ENCODE data around the gene NOC2L. TPM values are rescaled to one million over a fixed set of nuclear protein-coding genes. Genes with fewer than 3 reads are reported as not detected.

The NOC2L gene
- total RNA-seq, 1 experiment from 2014 or later = 130 TPM

DNA sequence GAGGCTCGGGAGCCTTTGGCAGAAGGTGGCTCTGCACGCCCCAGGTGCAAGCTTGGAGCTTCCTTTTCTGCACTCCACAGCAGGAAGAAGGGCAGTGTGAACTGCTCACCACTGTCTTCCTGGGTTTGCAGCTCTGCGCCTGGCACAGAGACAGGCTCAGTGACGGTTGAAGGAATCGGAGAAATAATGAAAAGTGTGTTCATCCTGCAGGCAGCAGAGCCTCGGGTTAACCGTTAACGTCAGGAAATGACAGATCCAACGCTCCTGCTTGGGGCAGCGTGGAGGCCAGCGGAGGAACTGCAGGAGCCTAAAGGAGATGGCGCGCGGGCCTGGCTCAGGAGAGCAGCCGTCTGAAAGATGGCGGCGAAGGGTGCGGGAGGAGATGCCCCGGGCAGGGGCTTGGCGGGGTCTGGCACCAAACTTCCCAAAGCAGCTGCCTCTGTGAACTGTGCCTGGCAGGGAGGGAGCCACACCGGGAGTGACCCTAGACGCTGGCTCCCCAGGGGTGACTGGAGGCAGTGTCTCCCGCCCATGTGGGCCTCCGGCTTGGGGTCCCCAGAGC, 46.2 kb downstream of the NOC2L start:
- H3K27me3 ChIP-seq (ENCODE audit: insufficient read depth, low read length) = no peaks in the 10 kb centered on the region; the same call in 1 of the 2 replicates
- H3K9ac ChIP-seq (ENCODE audit: extremely low read depth, insufficient read length, low read length) = no peak overlapping the region
- no peaks in the 10 kb centered on the region for H4K20me1 ChIP-seq (ENCODE audit: control insufficient read depth, insufficient read depth, insufficient read length)
- peak; percentile 68 for DNase-seq
- H4K8ac ChIP-seq (replicated peaks; ENCODE audit: insufficient read length, low read depth, low read length) = no peak overlapping the region
- peaks cover 6 to 14% of the 10 kb centered on the region in 2 experiments; a peak in 3 of 4 replicates for H3K4me1 Mint-ChIP-seq
- no peak overlapping the region for H2BK15ac ChIP-seq (ENCODE audit: low read depth, low read length)
- H2BK20ac ChIP-seq (ENCODE audit: low read depth, low read length, poor library complexity, severe bottlenecking) = no peak overlapping the region
- no peak overlapping the region for H3K27ac ChIP-seq (ENCODE audit: insufficient read length, low read depth, low read length)
- no peaks in the 10 kb centered on the region for H3K9me3 ChIP-seq (ENCODE audit: control insufficient read depth, low read depth, low read length)
- H3K36me3 Mint-ChIP-seq (ENCODE audit: insufficient read depth in 1 of 3, low read depth in 3 of 3) = peaks cover 0 to 4% (median 4%) of the 10 kb centered on the region in 3 experiments; a peak in 3 of 7 replicates
- H3K23me2 ChIP-seq (ENCODE audit: insufficient read length, low read depth, low read length, poor library complexity, severe bottlenecking) = no peaks in the 10 kb centered on the region
- H3K27me3 Mint-ChIP-seq (ENCODE audit: low read depth) = peaks cover 77% of the 10 kb centered on the region
- H3K9me3 Mint-ChIP-seq = peaks cover 2 to 3% of the 10 kb centered on the region in 2 experiments; a peak in 2 of 5 replicates
- H3K4me2 ChIP-seq (ENCODE audit: insufficient read depth, insufficient read length, low read length) = no peak overlapping the region
- H2BK120ac ChIP-seq (ENCODE audit: low read depth, low read length, poor library complexity, severe bottlenecking) = no peak overlapping the region
- no peaks in the 10 kb centered on the region for H3K4me1 ChIP-seq (ENCODE audit: insufficient read depth, low read length)
- H2AK5ac ChIP-seq (ENCODE audit: insufficient read length, low read length) = no peak overlapping the region
- H3K23ac ChIP-seq (ENCODE audit: insufficient read length, low read depth, low read length) = no peak overlapping the region
- no peak overlapping the region for H3K27ac Mint-ChIP-seq
- no peak overlapping the region for H3K56ac ChIP-seq (ENCODE audit: insufficient read length, low read depth, low read length)
- no peaks in the 10 kb centered on the region for H3K79me2 ChIP-seq (ENCODE audit: insufficient read depth, low read length)
- no CpG with 5 or more reads among the region's 24 CpGs for WGBS (ENCODE audit: extremely low coverage, insufficient read length, low lambda C conversion rate)
- H4K91ac ChIP-seq (ENCODE audit: insufficient read length, low read depth, low read length) = no peak overlapping the region
- no peak overlapping the region for H3K18ac ChIP-seq (ENCODE audit: insufficient read length, low read depth, low read length)
- TF ChIP-seq, protein P1, sequence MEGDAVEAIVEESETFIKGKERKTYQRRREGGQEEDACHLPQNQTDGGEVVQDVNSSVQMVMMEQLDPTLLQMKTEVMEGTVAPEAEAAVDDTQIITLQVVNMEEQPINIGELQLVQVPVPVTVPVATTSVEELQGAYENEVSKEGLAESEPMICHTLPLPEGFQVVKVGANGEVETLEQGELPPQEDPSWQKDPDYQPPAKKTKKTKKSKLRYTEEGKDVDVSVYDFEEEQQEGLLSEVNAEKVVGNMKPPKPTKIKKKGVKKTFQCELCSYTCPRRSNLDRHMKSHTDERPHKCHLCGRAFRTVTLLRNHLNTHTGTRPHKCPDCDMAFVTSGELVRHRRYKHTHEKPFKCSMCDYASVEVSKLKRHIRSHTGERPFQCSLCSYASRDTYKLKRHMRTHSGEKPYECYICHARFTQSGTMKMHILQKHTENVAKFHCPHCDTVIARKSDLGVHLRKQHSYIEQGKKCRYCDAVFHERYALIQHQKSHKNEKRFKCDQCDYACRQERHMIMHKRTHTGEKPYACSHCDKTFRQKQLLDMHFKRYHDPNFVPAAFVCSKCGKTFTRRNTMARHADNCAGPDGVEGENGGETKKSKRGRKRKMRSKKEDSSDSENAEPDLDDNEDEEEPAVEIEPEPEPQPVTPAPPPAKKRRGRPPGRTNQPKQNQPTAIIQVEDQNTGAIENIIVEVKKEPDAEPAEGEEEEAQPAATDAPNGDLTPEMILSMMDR (conservative IDR thresholded peaks at IDR 0.05) = peak; percentile 61
- H3K4me3 Mint-ChIP-seq = no peak overlapping the region; a peak in 1 of 5 replicates
- H3K14ac ChIP-seq (ENCODE audit: insufficient read depth, low read length) = no peak overlapping the region
- H3K4ac ChIP-seq (ENCODE audit: low read depth, low read length) = no peak overlapping the region
- H2AFZ ChIP-seq (ENCODE audit: low read length) = no peak overlapping the region
- H3K79me1 ChIP-seq (ENCODE audit: insufficient read depth, low read depth, low read length, poor library complexity, severe bottlenecking) = no peaks in the 10 kb centered on the region
- H2BK5ac ChIP-seq (ENCODE audit: insufficient read length, low read length) = no peak overlapping the region
- H2BK12ac ChIP-seq (ENCODE audit: insufficient read length, low read depth, low read length) = no peak overlapping the region
- no peak overlapping the region for H3T11ph ChIP-seq (ENCODE audit: low read length)
- no peak overlapping the region for H4K5ac ChIP-seq (ENCODE audit: insufficient read length, low read depth, low read length)

All from H9 (cell line).